Ascending aorta (tissue), 2 donors: ENCODE data around the gene XIRP2. TPM values are rescaled to one million over a fixed set of nuclear protein-coding genes. Genes with fewer than 3 reads are reported as not detected.

Experiments used
- DNase-seq, 2 donors: peaks; one replicate each; pipeline ENCODE4 v3.0.0-alpha.2; 2019; ENCODE audit warnings: low spot score in 2 of 2
- H3K27ac ChIP-seq, 2 donors: fragments of 200-600 bp; sonication (generic); one replicate each; pipeline ENCODE4 v1.5.1; 2016 to 2017; ENCODE audit warnings: mild to moderate bottlenecking in 1 of 2
- H3K27me3 ChIP-seq: fragments of 200-600 bp; sonication (generic); one replicate; pipeline ENCODE4 v1.5.1; 2017
- H3K36me3 ChIP-seq, 2 donors: fragments of 200-600 bp; sonication (generic); one replicate each; pipeline ENCODE4 v1.5.1; 2016
- H3K4me1 ChIP-seq, 2 donors: fragments of 200-600 bp; sonication (generic); one replicate each; pipeline ENCODE4 v1.5.1; 2016 to 2017; ENCODE audit warnings: mild to moderate bottlenecking in 1 of 2
- H3K4me3 ChIP-seq, 2 donors: fragments of 200-600 bp; sonication (generic); one replicate each; pipeline ENCODE4 v1.5.1; 2016 to 2017; ENCODE audit warnings: mild to moderate bottlenecking in 1 of 2
- H3K9me3 ChIP-seq, 2 donors: fragments of 200-600 bp; sonication (generic); one replicate each; pipeline ENCODE4 v1.5.1; 2016
- CTCF ChIP-seq, 3 experiments: fragments of 200-600 bp in 2 of 3; fragments of 450-650 bp in 1 of 3; sonication (generic) in 2 of 3; IDR thresholded peaks; one replicate each; pipeline ENCODE4 v1.5.1; 2016 to 2019; ENCODE audit warnings: antibody characterized with exemption in 3 of 3, mild to moderate bottlenecking in 1 of 3, moderate library complexity in 1 of 3
- intact Hi-C: fragments of 100-400 bp; cut with DNase I; formaldehyde crosslinking; loops from one replicate; pipeline ENCODE4 v1.15.1; 2023
- total RNA-seq: library from RNA; depleted of rRNA; stranded (reverse); fragments of >200 nt; gene quantifications from one replicate; pipeline ENCODE4 v1.1.0, GENCODE V29; 2016

The XIRP2 gene
- total RNA-seq, 1 donor from 2014 or later, result 1.2 TPM

GRCh38 chr2:167132066-167132465 is 243.8 kb downstream of the XIRP2 start:
- intact Hi-C loops, result no loop called here
- H3K36me3 ChIP-seq, result no peaks in the 10 kb centered on the region
- no peaks in the 10 kb centered on the region for H3K9me3 ChIP-seq
- no peaks in the 10 kb centered on the region for H3K27me3 ChIP-seq
- H3K4me3 ChIP-seq, result no peak overlapping the region
- no peak overlapping the region for H3K27ac ChIP-seq
- no peak for TF ChIP-seq CTCF (IDR thresholded peaks at IDR 0.05)
- DNase-seq, result no peak
- no peaks in the 10 kb centered on the region for H3K4me1 ChIP-seq

GRCh38 chr2:167132906-167133555 is 244.8 kb downstream of the XIRP2 start:
- no peaks in the 10 kb centered on the region for H3K9me3 ChIP-seq
- DNase-seq, result no peak
- no peaks in the 10 kb centered on the region for H3K27me3 ChIP-seq
- H3K4me3 ChIP-seq, result no peak overlapping the region
- no peaks in the 10 kb centered on the region for H3K36me3 ChIP-seq
- no peak for TF ChIP-seq CTCF (IDR thresholded peaks at IDR 0.05)
- intact Hi-C loops, result no loop called here
- H3K27ac ChIP-seq, result no peak overlapping the region
- H3K4me1 ChIP-seq, result no peaks in the 10 kb centered on the region

GRCh38 chr2:167133614-167134013 is 245.3 kb downstream of the XIRP2 start:
- TF ChIP-seq CTCF (IDR thresholded peaks at IDR 0.05), result no peak
- Histone ChIP-seq H3K4me3 (no peak overlapping the region), H3K27ac (no peak overlapping the region), H3K27me3 (no peaks in the 10 kb centered on the region), H3K4me1 (no peaks in the 10 kb centered on the region), H3K36me3 (no peaks in the 10 kb centered on the region), H3K9me3 (no peaks in the 10 kb centered on the region)
- DNase-seq, result no peak
- intact Hi-C loops, result no loop called here

GRCh38 chr2:167134381-167135072 is 246.2 kb downstream of the XIRP2 start:
- Histone ChIP-seq H3K36me3 (no peaks in the 10 kb centered on the region), H3K27ac (no peak overlapping the region), H3K9me3 (no peaks in the 10 kb centered on the region), H3K27me3 (no peaks in the 10 kb centered on the region), H3K4me3 (no peak overlapping the region), H3K4me1 (no peaks in the 10 kb centered on the region)
- no peak for DNase-seq
- intact Hi-C loops, result no loop called here
- no peak for TF ChIP-seq CTCF (IDR thresholded peaks at IDR 0.05)

- Histone ChIP-seq H3K4me3 (no peak overlapping the region), H3K27ac (no peak overlapping the region), H3K4me1 (no peaks in the 10 kb centered on the region), H3K9me3 (no peaks in the 10 kb centered on the region), H3K36me3 (no peaks in the 10 kb centered on the region), H3K27me3 (no peaks in the 10 kb centered on the region)
- intact Hi-C loops, result no loop called here
- no peak for TF ChIP-seq CTCF (IDR thresholded peaks at IDR 0.05)
- no peak for DNase-seq
Measured at GRCh38 chr2:167135706-167136105, 247.4 kb downstream of the XIRP2 start.
